Amniotic stem cell (primary cell): ENCODE data around the gene VAV3.
"Not testable (repeated sequence)": the region's sequence is repeated elsewhere in the genome, so short reads cannot be mapped to it uniquely, and the experiment has no call there.

ENCODE experiments used
- DNase-seq: peaks from one replicate; lab custom pipeline; 2025; lab: John Stamatoyannopoulos, UW

VAV3 gene

GRCh38 chr1:107740579-107740978 lies 224.4 kb downstream of the VAV3 start:
- DNase-seq: no peak

- no peak for DNase-seq
Observed at GRCh38 chr1:107739651-107740050, 225.3 kb downstream of the VAV3 start.

GRCh38 chr1:107739201-107739600 lies 225.8 kb downstream of the VAV3 start:
- DNase-seq: no peak

- not testable (repeated sequence) for DNase-seq
Observed at GRCh38 chr1:107733401-107733800, 231.6 kb downstream of the VAV3 start.

- DNase-seq: no peak
Observed at GRCh38 chr1:107727866-107728265, 237.1 kb downstream of the VAV3 start.

- DNase-seq: no peak
Observed at GRCh38 chr1:107726860-107727259, 238.1 kb downstream of the VAV3 start.

GRCh38 chr1:107724648-107725047 lies 240.3 kb downstream of the VAV3 start:
- DNase-seq: no peak

- DNase-seq: not testable (repeated sequence)
Observed at GRCh38 chr1:107720210-107720609, 244.8 kb downstream of the VAV3 start.

- DNase-seq: no peak
Observed at GRCh38 chr1:107710005-107710404, 255.0 kb downstream of the VAV3 start.

GRCh38 chr1:107707111-107707510 lies 257.9 kb downstream of the VAV3 start:
- DNase-seq: no peak

- no peak for DNase-seq
Observed at GRCh38 chr1:107706182-107706581, 258.8 kb downstream of the VAV3 start.

GRCh38 chr1:107704911-107705310 lies 260.1 kb downstream of the VAV3 start:
- no peak for DNase-seq

GRCh38 chr1:107702946-107703571 lies 261.9 kb downstream of the VAV3 start:
- no peak for DNase-seq

- not testable (repeated sequence) for DNase-seq
Observed at GRCh38 chr1:107700651-107701050, 264.3 kb downstream of the VAV3 start.

GRCh38 chr1:107698161-107698560 lies 266.8 kb downstream of the VAV3 start:
- no peak for DNase-seq

- DNase-seq: no peak
Observed at GRCh38 chr1:107695341-107695740, 269.6 kb downstream of the VAV3 start.

- no peak for DNase-seq
Observed at GRCh38 chr1:107692580-107693345, 272.2 kb downstream of the VAV3 start.

- no peak for DNase-seq
Observed at GRCh38 chr1:107691540-107691939, 273.4 kb downstream of the VAV3 start.

GRCh38 chr1:107690491-107690890 lies 274.5 kb downstream of the VAV3 start:
- no peak for DNase-seq

- DNase-seq: no peak
Observed at GRCh38 chr1:107689733-107690132, 275.2 kb downstream of the VAV3 start.

- no peak for DNase-seq
Observed at GRCh38 chr1:107689159-107689558, 275.8 kb downstream of the VAV3 start.

- no peak for DNase-seq
Observed at GRCh38 chr1:107687849-107688753, 276.9 kb downstream of the VAV3 start.

GRCh38 chr1:107683683-107684082 lies 281.3 kb downstream of the VAV3 start:
- DNase-seq: no peak
